GM18868 (cell line): ENCODE results near the gene CDKAL1.

Source experiments
- ATAC-seq: cut with Tn5 transposase; IDR thresholded peaks from one replicate; pipeline ENCODE4 v1.9.1; 2021; ENCODE audit warnings: mild to moderate bottlenecking, moderate library complexity; ENCODE audit not compliant: unreplicated experiment

Gene CDKAL1

GRCh38 chr6:21151119-21151518, 616.9 kb downstream of the CDKAL1 start:
- ATAC-seq, result no peak

GRCh38 chr6:21151530-21151929, 617.3 kb downstream of the CDKAL1 start:
- ATAC-seq, result no peak

- ATAC-seq, result peak; percentile 79
Measured at GRCh38 chr6:21157186-21157929, 623.1 kb downstream of the CDKAL1 start.

GRCh38 chr6:21158149-21158548, 623.9 kb downstream of the CDKAL1 start:
- ATAC-seq, result peak; percentile 16

GRCh38 chr6:21158873-21159272, 624.6 kb downstream of the CDKAL1 start:
- no peak for ATAC-seq

- peak; percentile 40 for ATAC-seq
Measured at GRCh38 chr6:21159465-21159864, 625.2 kb downstream of the CDKAL1 start.

- ATAC-seq, result no peak
Measured at GRCh38 chr6:21161707-21162106, 627.5 kb downstream of the CDKAL1 start.

- ATAC-seq, result no peak
Measured at GRCh38 chr6:21163110-21163837, 629.0 kb downstream of the CDKAL1 start.

GRCh38 chr6:21163838-21164180, 629.6 kb downstream of the CDKAL1 start:
- no peak for ATAC-seq

- peak; percentile 57 for ATAC-seq
Measured at GRCh38 chr6:21164768-21165326, 630.6 kb downstream of the CDKAL1 start.

GRCh38 chr6:21166754-21167153, 632.5 kb downstream of the CDKAL1 start:
- peak; percentile 88 for ATAC-seq

GRCh38 chr6:21167790-21168189, 633.5 kb downstream of the CDKAL1 start:
- ATAC-seq, result no peak

GRCh38 chr6:21171801-21172200, 637.5 kb downstream of the CDKAL1 start:
- no peak for ATAC-seq

GRCh38 chr6:21173031-21173430, 638.8 kb downstream of the CDKAL1 start:
- ATAC-seq, result no peak

- ATAC-seq, result no peak
Measured at GRCh38 chr6:21173678-21174077, 639.4 kb downstream of the CDKAL1 start.

- no peak for ATAC-seq
Measured at GRCh38 chr6:21176197-21176596, 641.9 kb downstream of the CDKAL1 start.

GRCh38 chr6:21180155-21180554, 645.9 kb downstream of the CDKAL1 start:
- ATAC-seq, result peak; percentile 92

GRCh38 chr6:21180800-21181337, 646.6 kb downstream of the CDKAL1 start:
- ATAC-seq, result no peak

GRCh38 chr6:21181866-21182265, 647.6 kb downstream of the CDKAL1 start:
- peak; percentile 38 for ATAC-seq

GRCh38 chr6:21182589-21182988, 648.3 kb downstream of the CDKAL1 start:
- no peak for ATAC-seq

- no peak for ATAC-seq
Measured at GRCh38 chr6:21185861-21186478, 651.7 kb downstream of the CDKAL1 start.
